Neural cell (in vitro differentiated cells): Measurements from ENCODE around the gene MAGEA12. TPM values are rescaled to one million over a fixed set of nuclear protein-coding genes. Genes with fewer than 3 reads are reported as not detected.
"Not testable (repeated sequence)": the region's sequence is repeated elsewhere in the genome, so short reads cannot be mapped to it uniquely, and the experiment has no call there.

Source experiments
- H2AFZ ChIP-seq: fragments of 200-600, 300-800 bp; sonication (generic), shearing (Covaris generic); 2 replicates; pipeline ENCODE4 v1.6.0; 2014; ENCODE audit warnings: low read depth, mild to moderate bottlenecking, antibody characterized with exemption, low read length, moderate library complexity
- H3F3A ChIP-seq: fragments of 200-600 bp; shearing (Covaris generic); 2 replicates; pipeline ENCODE4 v1.6.1; 2016; ENCODE audit warnings: mild to moderate bottlenecking, moderate library complexity, mixed read lengths, antibody characterized with exemption, low read length; ENCODE audit not compliant: insufficient read depth, poor library complexity, severe bottlenecking
- H3K27ac ChIP-seq: fragments of 200-600, 300-800 bp; sonication (generic), shearing (Covaris generic); 2 replicates; pipeline ENCODE4 v1.5.1; 2014; ENCODE audit warnings: mild to moderate bottlenecking, low read length, moderate library complexity
- H3K27me3 ChIP-seq: fragments of 300-800, 200-600 bp; sonication (generic), shearing (Covaris generic); 2 replicates; pipeline ENCODE4 v1.6.0; 2014; ENCODE audit warnings: mild to moderate bottlenecking, low read depth, low read length, moderate library complexity; ENCODE audit not compliant: insufficient read depth
- H3K36me3 ChIP-seq: fragments of 300-800, 200-600 bp; sonication (generic), shearing (Covaris generic); 2 replicates; pipeline ENCODE4 v1.5.1; 2014; ENCODE audit warnings: mild to moderate bottlenecking, antibody characterized with exemption, low read length, moderate library complexity; ENCODE audit not compliant: insufficient read depth
- H3K4me2 ChIP-seq: fragments of 300-800, 200-600 bp; sonication (generic), shearing (Covaris generic); 2 replicates; pipeline ENCODE4 v1.6.0; 2014; ENCODE audit warnings: mild to moderate bottlenecking, low read length
- H3K4me3 ChIP-seq: fragments of 300-800, 200-600 bp; sonication (generic), shearing (Covaris generic); 2 replicates; pipeline ENCODE4 v1.5.1; 2014; ENCODE audit warnings: mild to moderate bottlenecking, low read length, moderate library complexity
- H3K79me2 ChIP-seq: fragments of 200-600 bp; shearing (Covaris generic); replicated peaks from 2 replicates; pipeline ENCODE4 v1.6.0; 2014; ENCODE audit warnings: mild to moderate bottlenecking, low read length, moderate library complexity; ENCODE audit not compliant: insufficient read depth
- H3K9ac ChIP-seq: fragments of 300-800, 200-600 bp; sonication (generic), shearing (Covaris generic); 2 replicates; pipeline ENCODE4 v1.6.1; 2016; ENCODE audit warnings: mild to moderate bottlenecking, low read length, mixed read lengths
- H3K9me2 ChIP-seq: fragments of 200-600 bp; shearing (Covaris generic); 2 replicates; pipeline ENCODE4 v1.6.1; 2016; ENCODE audit warnings: mild to moderate bottlenecking, low read length, mixed read lengths; ENCODE audit not compliant: insufficient read depth
- H3K9me3 ChIP-seq: fragments of 200-600, 300-800 bp; sonication (generic), shearing (Covaris generic); 2 replicates; pipeline ENCODE4 v1.6.1; 2016; ENCODE audit warnings: mild to moderate bottlenecking, mixed run types, low read length, moderate library complexity, mixed read lengths
- H4K20me1 ChIP-seq: fragments of 200-600 bp; shearing (Covaris generic); 2 replicates; pipeline ENCODE4 v1.6.1; 2016; ENCODE audit warnings: mild to moderate bottlenecking, mixed run types; ENCODE audit not compliant: insufficient read depth
- EP300 ChIP-seq: fragments of 450-650 bp; conservative IDR thresholded peaks from 2 replicates; pipeline ENCODE4 v1.6.1; 2014; ENCODE audit warnings: antibody characterized with exemption, mild to moderate bottlenecking, moderate library complexity; ENCODE audit not compliant: poor library complexity, severe bottlenecking
- EZH2 ChIP-seq: fragments of 200-600, 300-800 bp; shearing (Covaris generic), sonication (generic); IDR thresholded peaks from 2 replicates; pipeline ENCODE4 v1.6.1; 2014; ENCODE audit warnings: antibody characterized with exemption, low read length, borderline replicate concordance, mild to moderate bottlenecking; ENCODE audit not compliant: insufficient read depth, poor library complexity, severe bottlenecking
- MXI1 ChIP-seq: fragments of 450-650 bp; conservative IDR thresholded peaks from 2 replicates; pipeline ENCODE4 v1.6.1; 2014; ENCODE audit warnings: antibody characterized with exemption, mild to moderate bottlenecking; ENCODE audit not compliant: poor library complexity, severe bottlenecking
- POLR2AphosphoS5 ChIP-seq: IDR thresholded peaks from 2 replicates; pipeline ENCODE4 v1.6.1; 2012
- RAD21 ChIP-seq: fragments of 450-650 bp; conservative IDR thresholded peaks from 2 replicates; pipeline ENCODE4 v1.6.1; 2014; ENCODE audit warnings: antibody characterized with exemption, mild to moderate bottlenecking, moderate library complexity
- SMC3 ChIP-seq: fragments of 450-650 bp; conservative IDR thresholded peaks from 2 replicates; pipeline ENCODE4 v1.6.1; 2014; ENCODE audit warnings: antibody characterized with exemption, mild to moderate bottlenecking, moderate library complexity; ENCODE audit not compliant: poor library complexity
- TAF1 ChIP-seq: IDR thresholded peaks from 2 replicates; pipeline ENCODE4 v1.6.1; 2012; ENCODE audit warnings: low read depth
- polyA plus RNA-seq: library from polyadenylated mRNA; depleted of rRNA; stranded (reverse); fragments of >200 nt; gene quantifications from 2 replicates; pipeline ENCODE4 v1.2.3, GENCODE V29; 2014
- TF ChIP-seq, protein P1 (sequence below): fragments of 450-650 bp; IDR thresholded peaks from 2 replicates; pipeline ENCODE4 v1.5.1; 2014; ENCODE audit warnings: antibody characterized with exemption, mild to moderate bottlenecking, moderate library complexity; ENCODE audit not compliant: poor library complexity, severe bottlenecking
- TF ChIP-seq, protein P2 (sequence below): IDR thresholded peaks from 2 replicates; pipeline ENCODE4 v1.6.1; 2012; ENCODE audit warnings: borderline replicate concordance

Gene MAGEA12
- polyA plus RNA-seq, 1 donor from 2014 or later = not detected

GRCh38 chrX:152713815-152714787 is 19.5 kb upstream of the MAGEA12 start, which contains the start of gene MAGEA2B:
TSS of gene MAGEA2B (plus strand) at chrX:152714628. CDS start at chrX:152717107, 2,479 bp downstream.
- not testable (repeated sequence) for H3K9ac ChIP-seq, H2AFZ ChIP-seq, H3K4me2 ChIP-seq, H3K4me3 ChIP-seq, H3K36me3 ChIP-seq, H3F3A ChIP-seq, H3K27ac ChIP-seq, H3K27me3 ChIP-seq, H3K79me2 ChIP-seq, H4K20me1 ChIP-seq, H3K9me3 ChIP-seq, H3K9me2 ChIP-seq

DNA sequence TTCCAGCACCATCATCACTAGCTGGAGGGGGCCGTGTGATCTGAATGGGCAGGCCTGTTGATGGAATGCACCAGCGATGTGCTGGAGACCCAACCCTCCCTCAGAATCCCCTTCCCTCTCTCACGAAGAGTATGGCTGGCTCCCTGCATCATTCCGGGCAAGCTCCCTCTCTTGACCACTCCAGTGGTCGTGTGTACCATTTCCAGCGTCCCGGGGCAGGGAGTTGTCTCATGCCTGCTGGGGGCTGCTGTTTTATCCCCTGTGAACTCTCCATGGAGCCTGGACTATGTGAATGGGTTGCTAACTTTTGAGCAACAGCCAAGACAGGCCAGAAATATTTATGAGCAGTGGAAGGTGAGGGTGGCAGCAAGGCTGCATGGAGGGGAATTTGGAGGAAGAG is 8.1 kb upstream of the MAGEA12 start:
- Histone ChIP-seq H3K9ac (no peak overlapping the region), H3K9me2 (no peaks in the 10 kb centered on the region), H4K20me1 (no peaks in the 10 kb centered on the region), H3K9me3 (no peaks in the 10 kb centered on the region), H3K79me2 (no peaks in the 10 kb centered on the region), H2AFZ (no peak overlapping the region), H3K4me3 (no peak overlapping the region), H3F3A (no peaks in the 10 kb centered on the region), H3K36me3 (no peaks in the 10 kb centered on the region), H3K27me3 (no peaks in the 10 kb centered on the region), H3K27ac (no peak overlapping the region), H3K4me2 (no peak overlapping the region)
- TF ChIP-seq EZH2 = no peak
- TF ChIP-seq, protein P1, sequence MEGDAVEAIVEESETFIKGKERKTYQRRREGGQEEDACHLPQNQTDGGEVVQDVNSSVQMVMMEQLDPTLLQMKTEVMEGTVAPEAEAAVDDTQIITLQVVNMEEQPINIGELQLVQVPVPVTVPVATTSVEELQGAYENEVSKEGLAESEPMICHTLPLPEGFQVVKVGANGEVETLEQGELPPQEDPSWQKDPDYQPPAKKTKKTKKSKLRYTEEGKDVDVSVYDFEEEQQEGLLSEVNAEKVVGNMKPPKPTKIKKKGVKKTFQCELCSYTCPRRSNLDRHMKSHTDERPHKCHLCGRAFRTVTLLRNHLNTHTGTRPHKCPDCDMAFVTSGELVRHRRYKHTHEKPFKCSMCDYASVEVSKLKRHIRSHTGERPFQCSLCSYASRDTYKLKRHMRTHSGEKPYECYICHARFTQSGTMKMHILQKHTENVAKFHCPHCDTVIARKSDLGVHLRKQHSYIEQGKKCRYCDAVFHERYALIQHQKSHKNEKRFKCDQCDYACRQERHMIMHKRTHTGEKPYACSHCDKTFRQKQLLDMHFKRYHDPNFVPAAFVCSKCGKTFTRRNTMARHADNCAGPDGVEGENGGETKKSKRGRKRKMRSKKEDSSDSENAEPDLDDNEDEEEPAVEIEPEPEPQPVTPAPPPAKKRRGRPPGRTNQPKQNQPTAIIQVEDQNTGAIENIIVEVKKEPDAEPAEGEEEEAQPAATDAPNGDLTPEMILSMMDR = no peak
- no peak for TF ChIP-seq SMC3
- TF ChIP-seq POLR2AphosphoS5 = no peak
- TF ChIP-seq EP300 = no peak
- TF ChIP-seq TAF1 = no peak
- no peak for TF ChIP-seq RAD21
- no peak for TF ChIP-seq MXI1
- TF ChIP-seq, protein P2, sequence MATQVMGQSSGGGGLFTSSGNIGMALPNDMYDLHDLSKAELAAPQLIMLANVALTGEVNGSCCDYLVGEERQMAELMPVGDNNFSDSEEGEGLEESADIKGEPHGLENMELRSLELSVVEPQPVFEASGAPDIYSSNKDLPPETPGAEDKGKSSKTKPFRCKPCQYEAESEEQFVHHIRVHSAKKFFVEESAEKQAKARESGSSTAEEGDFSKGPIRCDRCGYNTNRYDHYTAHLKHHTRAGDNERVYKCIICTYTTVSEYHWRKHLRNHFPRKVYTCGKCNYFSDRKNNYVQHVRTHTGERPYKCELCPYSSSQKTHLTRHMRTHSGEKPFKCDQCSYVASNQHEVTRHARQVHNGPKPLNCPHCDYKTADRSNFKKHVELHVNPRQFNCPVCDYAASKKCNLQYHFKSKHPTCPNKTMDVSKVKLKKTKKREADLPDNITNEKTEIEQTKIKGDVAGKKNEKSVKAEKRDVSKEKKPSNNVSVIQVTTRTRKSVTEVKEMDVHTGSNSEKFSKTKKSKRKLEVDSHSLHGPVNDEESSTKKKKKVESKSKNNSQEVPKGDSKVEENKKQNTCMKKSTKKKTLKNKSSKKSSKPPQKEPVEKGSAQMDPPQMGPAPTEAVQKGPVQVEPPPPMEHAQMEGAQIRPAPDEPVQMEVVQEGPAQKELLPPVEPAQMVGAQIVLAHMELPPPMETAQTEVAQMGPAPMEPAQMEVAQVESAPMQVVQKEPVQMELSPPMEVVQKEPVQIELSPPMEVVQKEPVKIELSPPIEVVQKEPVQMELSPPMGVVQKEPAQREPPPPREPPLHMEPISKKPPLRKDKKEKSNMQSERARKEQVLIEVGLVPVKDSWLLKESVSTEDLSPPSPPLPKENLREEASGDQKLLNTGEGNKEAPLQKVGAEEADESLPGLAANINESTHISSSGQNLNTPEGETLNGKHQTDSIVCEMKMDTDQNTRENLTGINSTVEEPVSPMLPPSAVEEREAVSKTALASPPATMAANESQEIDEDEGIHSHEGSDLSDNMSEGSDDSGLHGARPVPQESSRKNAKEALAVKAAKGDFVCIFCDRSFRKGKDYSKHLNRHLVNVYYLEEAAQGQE = no peak

- not testable (repeated sequence) for H3K9me3 ChIP-seq, H3K9ac ChIP-seq, H3F3A ChIP-seq, H3K4me2 ChIP-seq, H3K27ac ChIP-seq, H3K36me3 ChIP-seq, H3K4me3 ChIP-seq, H3K27me3 ChIP-seq, H2AFZ ChIP-seq, H3K9me2 ChIP-seq, H4K20me1 ChIP-seq, H3K79me2 ChIP-seq
These were observed 744 bp downstream of the MAGEA12 start for GRCh38 chrX:152734143-152734858.
